Astrocyte of the cerebellum (primary cell): ENCODE data around the gene VSTM2B.

Experiments
- DNase-seq: peaks from one replicate; pipeline ENCODE4 v3.0.0-alpha.2; 2011; ENCODE audit warnings: low read depth
- H3K4me3 ChIP-seq: 2 replicates; pipeline ENCODE4 v1.5.1; 2011; ENCODE audit warnings: mild to moderate bottlenecking, low read depth, low read length, moderate library complexity
- CTCF ChIP-seq: IDR thresholded peaks from 2 replicates; pipeline ENCODE4 v1.5.1; 2012; ENCODE audit warnings: low read length, low read depth, moderate library complexity, mild to moderate bottlenecking; ENCODE audit errors: missing control alignments
- in situ Hi-C: cut with HindIII; loops from 2 replicates; pipeline ENCODE4 v1.10.0; 2017; ENCODE audit warnings: low sequenced_read_pairs

VSTM2B gene

GRCh38 chr19:29528946-29529645 is 3.3 kb downstream of the VSTM2B start:
- no peak overlapping the region for H3K4me3 ChIP-seq
- in situ Hi-C loops, result no loop called here
- DNase-seq, result no peak

GRCh38 chr19:29529646-29530539 is 4.1 kb downstream of the VSTM2B start:
- no peak for TF ChIP-seq CTCF
- DNase-seq, result no peak
- no peak overlapping the region for H3K4me3 ChIP-seq
- in situ Hi-C loops, result no loop called here

More at GRCh38 chr19:29528946-29529645, 3.3 kb downstream of the VSTM2B start:
- no peak for TF ChIP-seq CTCF

- in situ Hi-C loops, result no loop called here
- no peak for TF ChIP-seq CTCF
- no peak for DNase-seq
- H3K4me3 ChIP-seq, result no peak overlapping the region
Observed at GRCh38 chr19:29530540-29531457, 5.0 kb downstream of the VSTM2B start.

- TF ChIP-seq CTCF, result no peak
- in situ Hi-C loops, result no loop called here
- no peak overlapping the region for H3K4me3 ChIP-seq
- no peak for DNase-seq
Observed at GRCh38 chr19:29531458-29532025, 5.7 kb downstream of the VSTM2B start.

GRCh38 chr19:29532097-29532496 is 6.3 kb downstream of the VSTM2B start:
- H3K4me3 ChIP-seq, result no peak overlapping the region
- no peak for DNase-seq
- in situ Hi-C loops, result no loop called here
- no peak for TF ChIP-seq CTCF

- no peak for TF ChIP-seq CTCF
- no peak for DNase-seq
- no peak overlapping the region for H3K4me3 ChIP-seq
- in situ Hi-C loops, result no loop called here
Observed at GRCh38 chr19:29532956-29533355, 7.2 kb downstream of the VSTM2B start.
